ENCODE results near the gene NEK11. TPM values are rescaled to one million over a fixed set of nuclear protein-coding genes. Genes with fewer than 3 reads are reported as not detected.

NEK11 gene
- total and polyA plus RNA-seq, 9 of the 15 experiments (the other 6 are each of a cell fraction or from before 2014, with no cell fraction given) = 0.28 to 1.5 (median 0.87) TPM

DNA sequence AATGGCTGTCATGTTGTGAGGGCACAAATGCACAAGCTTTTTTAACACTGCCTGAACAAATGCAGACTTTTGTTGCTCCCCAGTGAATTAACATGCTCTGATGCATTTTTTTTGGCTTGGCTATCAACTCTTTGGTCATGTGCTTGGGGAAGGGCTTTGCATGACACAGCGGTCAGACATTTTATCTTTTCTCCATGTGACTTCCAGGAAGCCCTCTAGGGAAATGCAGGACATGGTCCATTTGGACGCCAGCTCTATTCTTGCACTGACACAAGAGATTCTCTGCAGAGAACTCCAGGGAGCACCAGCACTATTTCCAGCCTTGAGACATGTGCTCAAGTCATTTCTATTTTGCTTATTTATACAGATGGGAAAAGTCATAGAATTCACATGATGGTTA, 46.2 kb downstream of the NEK11 start (continued):
- TF ChIP-seq CXXC5 (CRISPR knock-in tag; IDR thresholded peaks at IDR 0.05) = peak; percentile 31
- TF ChIP-seq RCOR1 (IDR thresholded peaks at IDR 0.05; ENCODE audit: borderline replicate concordance in 1 of 2, low read depth in 2 of 2, low read length in 2 of 2) = no peak
- TF ChIP-seq, protein P1, sequence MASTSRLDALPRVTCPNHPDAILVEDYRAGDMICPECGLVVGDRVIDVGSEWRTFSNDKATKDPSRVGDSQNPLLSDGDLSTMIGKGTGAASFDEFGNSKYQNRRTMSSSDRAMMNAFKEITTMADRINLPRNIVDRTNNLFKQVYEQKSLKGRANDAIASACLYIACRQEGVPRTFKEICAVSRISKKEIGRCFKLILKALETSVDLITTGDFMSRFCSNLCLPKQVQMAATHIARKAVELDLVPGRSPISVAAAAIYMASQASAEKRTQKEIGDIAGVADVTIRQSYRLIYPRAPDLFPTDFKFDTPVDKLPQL (IDR thresholded peaks at IDR 0.05; ENCODE audit: extremely low read depth, insufficient read length) = no peak
- no peak for TF ChIP-seq TBP (optimal IDR thresholded peaks at IDR 0.05; ENCODE audit: low read depth, low read length)
- TF ChIP-seq SUPT5H (IDR thresholded peaks at IDR 0.05) = no peak
- TF ChIP-seq ZBTB17 (CRISPR knock-in tag; IDR thresholded peaks at IDR 0.05) = no peak
- peak in 1 of 3 experiments; percentile 73 for TF ChIP-seq YY1 (IDR thresholded peaks at IDR 0.05; ENCODE audit: borderline replicate concordance in 1 of 3, control insufficient read depth in 1 of 3, extremely low read depth in 1 of 3, insufficient read depth in 3 of 3, insufficient read length in 1 of 3, insufficient replicate concordance in 2 of 3, low read depth in 1 of 3, low read length in 2 of 3)
- no peak for TF ChIP-seq NELFE (IDR thresholded peaks at IDR 0.05; ENCODE audit: insufficient read depth, insufficient read length)
- no peak; the same call in none of the 2 replicates for TF ChIP-seq FOSL1 (tag; conservative IDR thresholded peaks at IDR 0.05)
- TF ChIP-seq, protein P2, sequence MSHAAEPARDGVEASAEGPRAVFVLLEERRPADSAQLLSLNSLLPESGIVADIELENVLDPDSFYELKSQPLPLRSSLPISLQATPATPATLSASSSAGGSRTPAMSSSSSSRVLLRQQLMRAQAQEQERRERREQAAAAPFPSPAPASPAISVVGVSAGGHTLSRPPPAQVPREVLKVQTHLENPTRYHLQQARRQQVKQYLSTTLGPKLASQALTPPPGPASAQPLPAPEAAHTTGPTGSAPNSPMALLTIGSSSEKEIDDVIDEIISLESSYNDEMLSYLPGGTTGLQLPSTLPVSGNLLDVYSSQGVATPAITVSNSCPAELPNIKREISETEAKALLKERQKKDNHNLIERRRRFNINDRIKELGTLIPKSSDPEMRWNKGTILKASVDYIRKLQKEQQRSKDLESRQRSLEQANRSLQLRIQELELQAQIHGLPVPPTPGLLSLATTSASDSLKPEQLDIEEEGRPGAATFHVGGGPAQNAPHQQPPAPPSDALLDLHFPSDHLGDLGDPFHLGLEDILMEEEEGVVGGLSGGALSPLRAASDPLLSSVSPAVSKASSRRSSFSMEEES (CRISPR knock-in tag; IDR thresholded peaks at IDR 0.05) = peak; percentile 8; the same call in 1 of the 2 replicates
- TF ChIP-seq, protein P3, sequence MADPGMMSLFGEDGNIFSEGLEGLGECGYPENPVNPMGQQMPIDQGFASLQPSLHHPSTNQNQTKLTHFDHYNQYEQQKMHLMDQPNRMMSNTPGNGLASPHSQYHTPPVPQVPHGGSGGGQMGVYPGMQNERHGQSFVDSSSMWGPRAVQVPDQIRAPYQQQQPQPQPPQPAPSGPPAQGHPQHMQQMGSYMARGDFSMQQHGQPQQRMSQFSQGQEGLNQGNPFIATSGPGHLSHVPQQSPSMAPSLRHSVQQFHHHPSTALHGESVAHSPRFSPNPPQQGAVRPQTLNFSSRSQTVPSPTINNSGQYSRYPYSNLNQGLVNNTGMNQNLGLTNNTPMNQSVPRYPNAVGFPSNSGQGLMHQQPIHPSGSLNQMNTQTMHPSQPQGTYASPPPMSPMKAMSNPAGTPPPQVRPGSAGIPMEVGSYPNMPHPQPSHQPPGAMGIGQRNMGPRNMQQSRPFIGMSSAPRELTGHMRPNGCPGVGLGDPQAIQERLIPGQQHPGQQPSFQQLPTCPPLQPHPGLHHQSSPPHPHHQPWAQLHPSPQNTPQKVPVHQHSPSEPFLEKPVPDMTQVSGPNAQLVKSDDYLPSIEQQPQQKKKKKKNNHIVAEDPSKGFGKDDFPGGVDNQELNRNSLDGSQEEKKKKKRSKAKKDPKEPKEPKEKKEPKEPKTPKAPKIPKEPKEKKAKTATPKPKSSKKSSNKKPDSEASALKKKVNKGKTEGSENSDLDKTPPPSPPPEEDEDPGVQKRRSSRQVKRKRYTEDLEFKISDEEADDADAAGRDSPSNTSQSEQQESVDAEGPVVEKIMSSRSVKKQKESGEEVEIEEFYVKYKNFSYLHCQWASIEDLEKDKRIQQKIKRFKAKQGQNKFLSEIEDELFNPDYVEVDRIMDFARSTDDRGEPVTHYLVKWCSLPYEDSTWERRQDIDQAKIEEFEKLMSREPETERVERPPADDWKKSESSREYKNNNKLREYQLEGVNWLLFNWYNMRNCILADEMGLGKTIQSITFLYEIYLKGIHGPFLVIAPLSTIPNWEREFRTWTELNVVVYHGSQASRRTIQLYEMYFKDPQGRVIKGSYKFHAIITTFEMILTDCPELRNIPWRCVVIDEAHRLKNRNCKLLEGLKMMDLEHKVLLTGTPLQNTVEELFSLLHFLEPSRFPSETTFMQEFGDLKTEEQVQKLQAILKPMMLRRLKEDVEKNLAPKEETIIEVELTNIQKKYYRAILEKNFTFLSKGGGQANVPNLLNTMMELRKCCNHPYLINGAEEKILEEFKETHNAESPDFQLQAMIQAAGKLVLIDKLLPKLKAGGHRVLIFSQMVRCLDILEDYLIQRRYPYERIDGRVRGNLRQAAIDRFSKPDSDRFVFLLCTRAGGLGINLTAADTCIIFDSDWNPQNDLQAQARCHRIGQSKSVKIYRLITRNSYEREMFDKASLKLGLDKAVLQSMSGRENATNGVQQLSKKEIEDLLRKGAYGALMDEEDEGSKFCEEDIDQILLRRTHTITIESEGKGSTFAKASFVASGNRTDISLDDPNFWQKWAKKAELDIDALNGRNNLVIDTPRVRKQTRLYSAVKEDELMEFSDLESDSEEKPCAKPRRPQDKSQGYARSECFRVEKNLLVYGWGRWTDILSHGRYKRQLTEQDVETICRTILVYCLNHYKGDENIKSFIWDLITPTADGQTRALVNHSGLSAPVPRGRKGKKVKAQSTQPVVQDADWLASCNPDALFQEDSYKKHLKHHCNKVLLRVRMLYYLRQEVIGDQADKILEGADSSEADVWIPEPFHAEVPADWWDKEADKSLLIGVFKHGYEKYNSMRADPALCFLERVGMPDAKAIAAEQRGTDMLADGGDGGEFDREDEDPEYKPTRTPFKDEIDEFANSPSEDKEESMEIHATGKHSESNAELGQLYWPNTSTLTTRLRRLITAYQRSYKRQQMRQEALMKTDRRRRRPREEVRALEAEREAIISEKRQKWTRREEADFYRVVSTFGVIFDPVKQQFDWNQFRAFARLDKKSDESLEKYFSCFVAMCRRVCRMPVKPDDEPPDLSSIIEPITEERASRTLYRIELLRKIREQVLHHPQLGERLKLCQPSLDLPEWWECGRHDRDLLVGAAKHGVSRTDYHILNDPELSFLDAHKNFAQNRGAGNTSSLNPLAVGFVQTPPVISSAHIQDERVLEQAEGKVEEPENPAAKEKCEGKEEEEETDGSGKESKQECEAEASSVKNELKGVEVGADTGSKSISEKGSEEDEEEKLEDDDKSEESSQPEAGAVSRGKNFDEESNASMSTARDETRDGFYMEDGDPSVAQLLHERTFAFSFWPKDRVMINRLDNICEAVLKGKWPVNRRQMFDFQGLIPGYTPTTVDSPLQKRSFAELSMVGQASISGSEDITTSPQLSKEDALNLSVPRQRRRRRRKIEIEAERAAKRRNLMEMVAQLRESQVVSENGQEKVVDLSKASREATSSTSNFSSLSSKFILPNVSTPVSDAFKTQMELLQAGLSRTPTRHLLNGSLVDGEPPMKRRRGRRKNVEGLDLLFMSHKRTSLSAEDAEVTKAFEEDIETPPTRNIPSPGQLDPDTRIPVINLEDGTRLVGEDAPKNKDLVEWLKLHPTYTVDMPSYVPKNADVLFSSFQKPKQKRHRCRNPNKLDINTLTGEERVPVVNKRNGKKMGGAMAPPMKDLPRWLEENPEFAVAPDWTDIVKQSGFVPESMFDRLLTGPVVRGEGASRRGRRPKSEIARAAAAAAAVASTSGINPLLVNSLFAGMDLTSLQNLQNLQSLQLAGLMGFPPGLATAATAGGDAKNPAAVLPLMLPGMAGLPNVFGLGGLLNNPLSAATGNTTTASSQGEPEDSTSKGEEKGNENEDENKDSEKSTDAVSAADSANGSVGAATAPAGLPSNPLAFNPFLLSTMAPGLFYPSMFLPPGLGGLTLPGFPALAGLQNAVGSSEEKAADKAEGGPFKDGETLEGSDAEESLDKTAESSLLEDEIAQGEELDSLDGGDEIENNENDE (IDR thresholded peaks at IDR 0.05; ENCODE audit: low read depth, low read length) = no peak
- TF ChIP-seq, protein P4, sequence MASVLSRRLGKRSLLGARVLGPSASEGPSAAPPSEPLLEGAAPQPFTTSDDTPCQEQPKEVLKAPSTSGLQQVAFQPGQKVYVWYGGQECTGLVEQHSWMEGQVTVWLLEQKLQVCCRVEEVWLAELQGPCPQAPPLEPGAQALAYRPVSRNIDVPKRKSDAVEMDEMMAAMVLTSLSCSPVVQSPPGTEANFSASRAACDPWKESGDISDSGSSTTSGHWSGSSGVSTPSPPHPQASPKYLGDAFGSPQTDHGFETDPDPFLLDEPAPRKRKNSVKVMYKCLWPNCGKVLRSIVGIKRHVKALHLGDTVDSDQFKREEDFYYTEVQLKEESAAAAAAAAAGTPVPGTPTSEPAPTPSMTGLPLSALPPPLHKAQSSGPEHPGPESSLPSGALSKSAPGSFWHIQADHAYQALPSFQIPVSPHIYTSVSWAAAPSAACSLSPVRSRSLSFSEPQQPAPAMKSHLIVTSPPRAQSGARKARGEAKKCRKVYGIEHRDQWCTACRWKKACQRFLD (CRISPR knock-in tag; IDR thresholded peaks at IDR 0.05) = peak; percentile 58; the same call in 1 of the 2 replicates
